Activated CD8-positive, alpha-beta memory T cell treated with anti-CD3 and anti-CD28 coated beads, Interleukin-2, amount 50 U/mL, for 24 hours (primary cell): ENCODE results near the gene RLBP1.

ENCODE experiments used
- DNase-seq: peaks from one replicate; pipeline ENCODE4 v3.0.0-alpha.2; 2020; ENCODE audit errors: extremely low read depth

The RLBP1 gene

GRCh38 chr15:89178307-89178977, 42.9 kb downstream of the RLBP1 start:
- no peak for DNase-seq

- DNase-seq, result peak; percentile 27
These were observed 43.6 kb downstream of the RLBP1 start for GRCh38 chr15:89177633-89178306.

DNA sequence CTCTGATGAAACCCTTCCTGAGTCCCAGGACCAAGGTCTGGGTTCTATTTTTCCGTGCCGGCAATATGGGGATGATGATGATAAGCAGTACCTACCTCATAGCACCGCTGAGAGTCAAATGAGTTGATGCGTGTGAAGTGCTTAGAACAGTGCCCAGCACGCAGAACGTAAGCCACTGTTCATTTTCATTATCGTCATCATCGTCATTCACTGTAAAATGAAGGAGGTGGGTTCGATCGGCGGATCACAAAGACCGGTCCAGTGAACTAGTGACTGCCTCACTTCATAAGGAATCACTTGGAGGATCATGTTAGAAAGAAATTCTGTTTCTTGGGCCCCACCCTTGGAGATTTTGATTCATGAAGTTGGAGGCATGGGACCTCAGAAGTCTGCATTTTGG, 44.3 kb downstream of the RLBP1 start:
- DNase-seq, result no peak

GRCh38 chr15:89175617-89176191, 45.7 kb downstream of the RLBP1 start:
- no peak for DNase-seq

DNA sequence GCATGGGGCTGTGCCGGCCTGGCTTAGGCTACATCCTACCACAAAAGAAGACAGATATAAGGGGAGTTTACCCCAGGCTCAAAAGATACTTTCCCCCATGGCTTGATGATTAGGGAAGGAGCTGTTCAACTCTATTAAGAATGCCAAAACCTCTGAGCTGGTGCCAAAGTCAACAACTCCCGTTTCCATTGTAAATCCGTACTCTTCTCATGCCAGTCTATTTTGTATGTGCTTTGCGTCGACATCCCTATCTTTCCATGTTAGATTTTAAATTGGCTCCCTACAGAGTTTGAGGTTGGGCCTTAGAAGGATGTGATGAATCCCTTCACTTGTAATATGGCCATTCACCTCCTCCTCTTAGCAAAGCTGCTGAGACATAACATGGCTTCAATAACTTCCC, 46.9 kb downstream of the RLBP1 start:
- no peak for DNase-seq

- DNase-seq, result no peak
These were observed 48.5 kb downstream of the RLBP1 start for GRCh38 chr15:89172921-89173320.

GRCh38 chr15:89171136-89172072, 50.0 kb downstream of the RLBP1 start:
- DNase-seq, result no peak

- DNase-seq, result no peak
These were observed 51.0 kb downstream of the RLBP1 start for GRCh38 chr15:89170364-89170763.

DNA sequence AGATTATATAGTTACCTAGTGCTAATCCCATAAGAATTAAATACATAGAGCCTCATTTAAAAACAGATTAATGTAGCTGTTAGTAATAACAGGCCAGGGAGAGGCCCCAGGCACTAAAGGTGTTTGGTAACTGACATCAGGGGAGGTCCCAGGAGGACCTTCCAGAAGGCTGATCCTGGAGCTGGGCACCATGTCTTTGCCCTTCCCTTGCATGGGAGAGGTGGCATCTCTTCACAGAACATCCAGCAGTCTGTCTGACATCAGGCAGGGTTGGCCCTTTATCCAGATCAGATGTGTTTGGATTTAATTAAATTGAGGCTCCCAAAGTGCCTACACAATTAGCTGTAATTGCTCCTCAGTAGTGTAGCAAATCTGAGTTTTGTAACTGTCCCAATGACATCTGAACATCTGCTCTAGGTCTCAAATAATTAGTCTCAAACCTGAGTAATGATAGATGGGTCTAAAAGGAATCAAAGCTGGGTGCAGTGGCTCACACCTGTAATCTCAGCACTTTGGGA, 53.0 kb downstream of the RLBP1 start:
- DNase-seq, result no peak

GRCh38 chr15:89167267-89168176, 53.9 kb downstream of the RLBP1 start:
- peak; percentile 40 for DNase-seq

DNA sequence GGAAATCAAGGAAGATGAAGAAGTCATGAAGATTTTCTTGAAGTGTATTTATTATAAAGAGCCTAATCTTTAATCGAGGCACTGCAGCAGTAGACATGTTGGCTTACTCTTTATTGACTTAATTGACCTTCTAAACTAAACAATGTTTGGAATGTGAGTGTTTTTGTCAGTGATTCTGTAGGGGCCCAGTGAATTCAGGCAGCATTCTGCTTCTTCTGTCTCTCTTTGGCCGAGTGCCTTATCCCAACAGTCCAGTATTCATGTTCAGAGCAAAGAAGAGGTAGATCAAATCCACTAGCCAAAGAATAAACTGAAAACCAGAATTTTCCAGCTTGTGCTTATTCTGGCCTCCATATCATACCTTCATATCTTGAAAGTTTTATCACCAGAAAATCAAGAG, 55.7 kb downstream of the RLBP1 start:
- DNase-seq, result no peak

DNA sequence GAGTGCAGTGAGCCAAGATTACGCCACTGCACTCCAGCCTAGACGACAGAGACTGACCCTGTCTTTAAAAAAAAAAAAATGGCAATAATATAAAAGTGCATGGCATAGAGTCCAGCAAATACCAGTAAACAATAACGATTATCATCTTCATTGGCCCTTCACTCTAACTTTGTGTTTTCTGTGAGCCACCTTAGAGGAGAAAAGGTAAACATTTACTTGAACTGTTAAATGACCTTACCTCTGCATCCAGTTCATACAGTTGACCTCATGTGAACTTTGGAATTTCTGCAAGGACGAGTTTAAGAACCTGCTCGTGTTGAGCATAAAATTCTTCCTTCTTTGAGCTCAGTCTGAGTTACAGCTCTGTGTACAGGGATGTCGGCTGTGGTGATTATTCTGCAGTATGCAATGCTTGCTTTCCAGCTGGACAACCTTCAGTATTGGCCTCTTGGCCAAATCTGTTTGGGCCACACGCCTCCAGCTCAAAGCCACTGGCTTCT, 56.6 kb downstream of the RLBP1 start:
- DNase-seq, result no peak

DNA sequence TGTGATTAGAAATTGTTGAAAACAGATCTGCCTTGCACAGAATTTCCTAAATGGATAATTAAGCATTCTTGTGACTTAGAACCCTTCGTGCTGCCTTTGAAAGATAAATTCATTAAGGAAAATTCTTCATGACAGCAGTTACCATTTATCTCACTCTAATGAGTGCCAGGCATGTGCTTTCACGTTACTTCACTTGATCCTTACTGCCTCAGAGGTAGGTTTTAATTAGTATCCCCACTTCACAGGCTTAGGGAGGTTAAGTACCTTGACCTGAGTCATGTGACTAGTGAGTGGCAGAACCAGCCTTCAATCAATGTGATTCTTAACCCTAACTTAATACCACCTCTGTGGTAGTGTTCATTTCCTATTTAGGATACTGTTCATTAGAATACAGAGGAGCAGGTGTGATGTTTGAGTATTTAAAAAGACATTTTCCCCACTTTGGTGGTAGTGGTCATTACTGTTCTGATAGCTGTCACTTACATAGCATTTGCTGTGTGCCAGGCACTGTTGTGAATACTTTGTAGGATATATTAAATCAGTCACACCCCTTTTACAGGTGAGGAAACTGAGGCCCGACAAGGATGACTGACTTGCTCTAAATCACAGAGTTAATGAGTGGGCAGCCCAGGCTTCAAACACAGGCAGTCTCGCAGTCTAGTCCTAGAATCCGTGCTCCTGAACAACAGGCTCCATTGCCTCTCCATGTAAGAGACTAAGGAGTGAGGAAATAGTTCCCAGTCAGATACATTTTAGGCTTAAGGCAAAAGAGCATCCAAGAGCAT, 57.9 kb downstream of the RLBP1 start:
- DNase-seq, result no peak

DNA sequence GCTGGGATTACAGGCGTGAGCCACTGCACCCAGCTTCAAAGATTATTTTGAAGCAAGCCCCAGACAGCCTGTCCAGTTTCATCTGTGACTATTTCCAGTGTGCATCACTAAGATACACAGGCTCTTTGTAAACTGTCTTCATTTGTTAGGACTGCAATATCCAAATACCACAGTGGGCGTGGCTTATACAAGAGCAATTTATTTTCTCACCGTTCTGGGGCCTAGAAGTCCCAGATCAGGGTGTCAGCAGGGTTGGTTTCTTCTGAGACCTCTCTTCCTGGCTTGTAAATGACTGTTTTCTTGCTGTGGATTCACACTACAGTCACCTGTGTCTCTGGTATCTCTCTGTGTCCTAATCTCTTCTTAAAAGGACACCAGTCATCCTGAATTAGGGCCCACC, 59.7 kb downstream of the RLBP1 start:
- DNase-seq, result no peak
